Mucosa of descending colon (tissue), 3 donors: Measurements from ENCODE around the gene SSH2. TPM values are rescaled to one million over a fixed set of nuclear protein-coding genes. Genes with fewer than 3 reads are reported as not detected.

Experiments used
- ATAC-seq: fragments of 200-7000 bp; cut with Tn5 transposase; one replicate; pipeline ENCODE4 v1.9.1; 2020; ENCODE audit warnings: mild to moderate bottlenecking, moderate library complexity
- DNase-seq, 3 donors: peaks; one replicate each; pipeline ENCODE4 v3.0.0-alpha.2; 2020
- H3K36me3 ChIP-seq: fragments of 200-600 bp; one replicate; pipeline ENCODE4 v1.8.0; 2021; ENCODE audit warnings: low read depth, mild to moderate bottlenecking
- H3K4me1 ChIP-seq: fragments of 200-600 bp; one replicate; pipeline ENCODE4 v1.8.0; 2021; ENCODE audit warnings: low read depth, mild to moderate bottlenecking
- H3K4me3 ChIP-seq: fragments of 200-600 bp; one replicate; pipeline ENCODE4 v1.8.0; 2021; ENCODE audit warnings: mild to moderate bottlenecking
- H3K9me3 ChIP-seq: fragments of 200-600 bp; one replicate; pipeline ENCODE4 v1.8.0; 2021; ENCODE audit warnings: mild to moderate bottlenecking
- intact Hi-C, 2 donors: fragments of 100-400 bp; cut with DNase I in 1 of 2; cut with micrococcal nuclease in 1 of 2; formaldehyde crosslinking; loops; one replicate each; pipeline versions ENCODE4 v1.11.0 to v1.11.1; 2022; cut with DNase I, micrococcal nuclease
- total RNA-seq, 3 donors: library from RNA; stranded (reverse); fragmentation: NEBNext Ultra II Directional in 2 of 3; extraction: Animal tissue kit (Norgen Biotek cat#: 25700) in 2 of 3; gene quantifications; one replicate each; pipeline versions ENCODE4 v1.2.1 to v1.2.4, GENCODE V29; 2021 to 2023
- TF ChIP-seq, protein P1 (sequence below): fragments of 200-600 bp; IDR thresholded peaks from one replicate; pipeline ENCODE4 v1.8.0; 2022; ENCODE audit warnings: antibody characterized with exemption, mild to moderate bottlenecking
- donor health status: DM: no; HTN: no; CAD: no; lungs with moderate emphysema.
- donor health status: DM: no; HTN: no; CAD: no.
- donor health status: DM: no; HTN: yes; CAD: no.

The SSH2 gene
- total RNA-seq, 3 donors from 2014 or later = 32.1 to 47.8 (median 40.8) TPM

DNA sequence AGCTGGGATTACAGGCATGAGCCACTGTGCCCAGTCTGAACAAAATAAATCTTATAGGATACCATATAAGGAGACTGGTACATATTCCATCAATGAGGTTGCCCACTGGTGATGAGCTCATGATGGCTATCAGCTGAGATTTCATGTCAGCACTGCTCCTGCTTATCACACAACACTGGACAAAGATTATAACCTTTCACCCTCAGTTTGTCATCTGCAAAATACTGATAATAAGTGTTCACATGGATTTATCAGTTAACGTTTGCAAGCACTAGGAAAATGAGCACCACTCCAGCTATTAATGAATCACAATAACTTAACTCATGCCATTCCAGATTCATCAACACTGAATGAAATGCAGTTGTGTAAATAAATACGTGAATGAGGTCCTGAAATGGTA is 83.7 kb downstream of the SSH2 start:
- Histone ChIP-seq H3K4me3 (no peak overlapping the region), H3K36me3 (no peaks in the 10 kb centered on the region), H3K4me1 (no peaks in the 10 kb centered on the region), H3K9me3 (no peaks in the 10 kb centered on the region)
- no peak for ATAC-seq
- DNase-seq = no peak
- intact Hi-C loops = no loop called here
- TF ChIP-seq, protein P1, sequence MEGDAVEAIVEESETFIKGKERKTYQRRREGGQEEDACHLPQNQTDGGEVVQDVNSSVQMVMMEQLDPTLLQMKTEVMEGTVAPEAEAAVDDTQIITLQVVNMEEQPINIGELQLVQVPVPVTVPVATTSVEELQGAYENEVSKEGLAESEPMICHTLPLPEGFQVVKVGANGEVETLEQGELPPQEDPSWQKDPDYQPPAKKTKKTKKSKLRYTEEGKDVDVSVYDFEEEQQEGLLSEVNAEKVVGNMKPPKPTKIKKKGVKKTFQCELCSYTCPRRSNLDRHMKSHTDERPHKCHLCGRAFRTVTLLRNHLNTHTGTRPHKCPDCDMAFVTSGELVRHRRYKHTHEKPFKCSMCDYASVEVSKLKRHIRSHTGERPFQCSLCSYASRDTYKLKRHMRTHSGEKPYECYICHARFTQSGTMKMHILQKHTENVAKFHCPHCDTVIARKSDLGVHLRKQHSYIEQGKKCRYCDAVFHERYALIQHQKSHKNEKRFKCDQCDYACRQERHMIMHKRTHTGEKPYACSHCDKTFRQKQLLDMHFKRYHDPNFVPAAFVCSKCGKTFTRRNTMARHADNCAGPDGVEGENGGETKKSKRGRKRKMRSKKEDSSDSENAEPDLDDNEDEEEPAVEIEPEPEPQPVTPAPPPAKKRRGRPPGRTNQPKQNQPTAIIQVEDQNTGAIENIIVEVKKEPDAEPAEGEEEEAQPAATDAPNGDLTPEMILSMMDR = no peak

DNA sequence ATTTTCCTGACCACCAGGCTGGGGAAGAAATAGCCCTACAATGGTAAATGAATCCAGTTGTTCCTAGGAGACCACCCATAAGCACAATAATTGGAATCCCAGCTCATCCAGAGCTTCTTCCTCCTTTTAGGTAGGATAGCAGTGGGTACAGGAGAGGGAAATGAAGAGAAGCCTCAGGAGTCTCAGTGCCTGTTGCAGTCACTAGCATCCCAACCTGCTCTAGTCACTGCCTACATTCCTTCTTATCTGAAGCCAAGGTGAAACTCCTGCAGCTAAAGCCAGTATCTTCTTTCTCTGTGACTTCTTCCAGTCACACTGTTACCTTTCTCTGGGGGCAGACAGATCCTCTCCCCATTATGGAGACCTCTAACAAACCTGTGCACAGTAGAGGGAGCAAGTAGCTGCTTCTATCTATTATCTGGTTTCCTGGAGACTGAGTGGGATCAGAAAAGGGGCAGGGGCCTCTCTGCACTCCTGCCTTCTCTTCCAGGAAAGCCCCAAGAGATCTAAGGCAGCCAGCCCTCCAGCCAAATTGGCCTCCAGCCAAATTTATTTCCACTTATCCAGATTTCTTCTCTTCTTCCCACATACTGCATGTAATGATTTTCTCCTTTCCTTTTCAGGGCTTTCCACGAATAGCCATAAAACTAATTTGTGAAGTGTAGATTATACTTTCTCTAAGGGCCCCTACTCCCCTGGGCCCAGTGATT is 85.5 kb downstream of the SSH2 start:
- H3K9me3 ChIP-seq = no peaks in the 10 kb centered on the region
- DNase-seq (no peak), ATAC-seq (no peak)
- peaks cover 7% of the 10 kb centered on the region for H3K4me1 ChIP-seq
- TF ChIP-seq, protein P1 = no peak
- H3K4me3 ChIP-seq = no peak overlapping the region
- no peaks in the 10 kb centered on the region for H3K36me3 ChIP-seq
- intact Hi-C loops = no loop called here

- DNase-seq = no peak
- peak; percentile 82 for ATAC-seq
- Histone ChIP-seq H3K36me3 (no peaks in the 10 kb centered on the region), H3K9me3 (no peaks in the 10 kb centered on the region), H3K4me1 (peaks cover 7% of the 10 kb centered on the region), H3K4me3 (peak overlapping the region; percentile 2)
- TF ChIP-seq, protein P1 = no peak
- intact Hi-C loops = no loop called here
Observed at GRCh38 chr17:29840884-29841283, 89.1 kb downstream of the SSH2 start.

GRCh38 chr17:29839656-29840055 is 90.4 kb downstream of the SSH2 start:
- TF ChIP-seq, protein P1 = no peak
- intact Hi-C loops = no loop called here
- DNase-seq (no peak), ATAC-seq (no peak)
- Histone ChIP-seq H3K36me3 (no peaks in the 10 kb centered on the region), H3K4me3 (no peak overlapping the region), H3K9me3 (no peaks in the 10 kb centered on the region), H3K4me1 (peaks cover 7% of the 10 kb centered on the region)

DNA sequence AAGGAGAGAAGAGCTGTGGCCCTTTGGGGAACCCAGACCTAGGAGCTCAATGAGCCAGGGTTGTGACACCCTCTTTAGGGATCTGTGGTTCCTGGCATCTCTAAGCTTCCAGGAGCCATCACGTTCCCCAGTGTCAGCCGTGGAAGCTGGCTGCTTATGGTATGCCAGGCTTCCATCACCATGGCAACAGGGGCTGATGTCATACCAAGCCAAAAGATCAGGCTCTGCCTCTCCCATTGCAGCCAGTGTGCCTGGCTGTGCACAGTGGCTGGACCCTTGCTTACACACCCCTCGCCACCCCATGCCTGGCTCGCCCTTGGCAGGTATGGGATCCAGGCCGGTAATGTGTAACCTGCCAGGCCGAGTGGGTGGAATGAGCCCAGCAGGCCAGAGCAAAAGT is 91.1 kb downstream of the SSH2 start:
- intact Hi-C loops = no loop called here

More for the DNA sequence above, 91.1 kb downstream of the SSH2 start:
- H3K9me3 ChIP-seq = no peaks in the 10 kb centered on the region
- H3K4me3 ChIP-seq = no peak overlapping the region
- no peak for ATAC-seq
- TF ChIP-seq, protein P1 = no peak
- peaks cover 7% of the 10 kb centered on the region for H3K4me1 ChIP-seq
- DNase-seq = no peak
- H3K36me3 ChIP-seq = no peaks in the 10 kb centered on the region
